HG02970 (cell line): ENCODE data around the gene SLC6A8.

Experiments
- ATAC-seq: cut with Tn5 transposase; IDR thresholded peaks from one replicate; pipeline ENCODE4 v1.9.1; 2021; ENCODE audit warnings: mild to moderate bottlenecking, moderate library complexity, moderate number of reproducible peaks; ENCODE audit not compliant: unreplicated experiment, low FRiP score

Gene SLC6A8

DNA sequence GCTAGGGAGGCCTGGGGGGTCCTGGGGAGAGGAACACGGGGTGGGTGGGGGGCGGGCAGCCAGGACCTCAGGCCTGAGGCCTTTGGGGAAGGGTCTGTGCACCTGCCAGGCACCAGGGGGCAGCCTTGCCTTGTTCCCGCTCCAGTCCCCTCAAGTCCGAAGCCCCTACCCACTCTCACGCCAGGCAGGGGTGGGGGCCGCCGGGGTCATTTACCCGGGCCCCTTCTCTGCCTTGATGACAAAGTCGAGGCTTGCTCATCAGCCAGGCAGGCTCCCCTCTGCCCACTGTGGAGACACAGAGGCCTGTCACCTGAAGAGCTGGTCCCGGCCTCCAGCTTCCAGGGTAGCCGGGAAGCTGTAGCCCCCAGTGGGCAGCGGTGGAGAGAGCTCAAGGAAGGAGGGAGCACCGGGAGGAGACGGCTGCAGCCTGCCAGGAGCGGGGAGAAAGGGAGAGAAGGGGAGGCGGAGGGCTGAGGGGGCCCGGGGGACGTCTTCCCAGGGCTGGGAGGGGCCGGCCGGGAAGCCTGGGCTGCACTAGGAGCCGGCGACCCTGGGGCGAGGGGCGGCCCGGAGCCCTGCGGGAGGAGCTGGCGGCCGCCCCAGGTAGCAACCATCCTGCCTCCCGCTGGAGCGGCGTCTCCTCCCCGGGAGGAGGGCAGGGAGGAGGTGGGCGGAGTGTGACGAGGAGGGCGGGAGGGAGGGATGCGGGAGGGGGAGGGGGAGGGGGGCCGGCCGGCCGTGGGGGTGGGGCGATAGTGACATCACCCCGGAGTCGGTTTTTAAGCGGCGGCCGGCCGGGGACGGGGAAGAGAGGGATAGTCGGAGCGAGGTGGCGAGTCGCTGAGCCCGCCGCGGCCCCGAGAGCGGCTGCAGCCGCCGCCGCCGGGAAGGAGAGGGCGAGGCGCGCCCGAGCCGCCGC lies at the start of gene SLC6A8:
Gene SLC6A8 (plus strand): TSS at position 806 of the 919 bp plus-strand sequence. CDS start 649 bp downstream, outside the sequence.
- ATAC-seq: no peak

GRCh38 chrX:153638041-153638371 lies 49.7 kb upstream of the SLC6A8 start:
- no peak for ATAC-seq

- no peak for ATAC-seq
Observed at GRCh38 chrX:153638436-153639176, 49.1 kb upstream of the SLC6A8 start.

GRCh38 chrX:153639177-153640044 lies 48.3 kb upstream of the SLC6A8 start:
- ATAC-seq: no peak

DNA sequence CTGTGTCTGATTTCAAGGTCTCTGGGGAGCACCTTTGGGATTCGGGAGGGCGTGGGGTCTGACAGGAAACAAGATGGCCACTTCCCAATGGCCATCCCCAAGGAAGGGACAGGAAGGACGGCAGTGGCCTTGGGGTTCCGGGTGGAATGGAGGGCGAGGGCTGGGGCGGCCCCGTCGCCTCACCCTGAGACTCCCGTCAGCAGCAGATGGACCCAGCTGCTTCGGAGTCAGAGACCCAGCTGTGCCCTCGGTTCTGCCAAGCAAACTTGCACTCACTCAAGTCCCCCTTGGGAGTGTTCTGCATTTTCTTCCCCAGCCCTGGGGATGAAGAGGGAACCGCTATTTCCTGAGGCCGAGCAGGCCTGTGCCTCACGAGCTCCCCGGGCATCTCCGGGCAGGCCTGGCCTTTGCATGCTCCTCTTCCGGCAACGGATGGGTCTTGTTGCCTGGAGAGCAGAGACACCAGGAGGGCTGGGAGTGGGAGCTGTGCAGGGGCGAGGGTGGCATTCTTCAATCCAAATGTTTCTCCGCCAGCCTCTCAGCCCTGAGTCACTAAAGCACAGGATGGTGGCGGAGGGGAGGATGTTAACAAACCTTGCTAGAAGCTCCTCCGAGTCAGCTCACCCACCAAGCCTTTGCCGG lies 47.6 kb upstream of the SLC6A8 start:
- ATAC-seq: no peak

DNA sequence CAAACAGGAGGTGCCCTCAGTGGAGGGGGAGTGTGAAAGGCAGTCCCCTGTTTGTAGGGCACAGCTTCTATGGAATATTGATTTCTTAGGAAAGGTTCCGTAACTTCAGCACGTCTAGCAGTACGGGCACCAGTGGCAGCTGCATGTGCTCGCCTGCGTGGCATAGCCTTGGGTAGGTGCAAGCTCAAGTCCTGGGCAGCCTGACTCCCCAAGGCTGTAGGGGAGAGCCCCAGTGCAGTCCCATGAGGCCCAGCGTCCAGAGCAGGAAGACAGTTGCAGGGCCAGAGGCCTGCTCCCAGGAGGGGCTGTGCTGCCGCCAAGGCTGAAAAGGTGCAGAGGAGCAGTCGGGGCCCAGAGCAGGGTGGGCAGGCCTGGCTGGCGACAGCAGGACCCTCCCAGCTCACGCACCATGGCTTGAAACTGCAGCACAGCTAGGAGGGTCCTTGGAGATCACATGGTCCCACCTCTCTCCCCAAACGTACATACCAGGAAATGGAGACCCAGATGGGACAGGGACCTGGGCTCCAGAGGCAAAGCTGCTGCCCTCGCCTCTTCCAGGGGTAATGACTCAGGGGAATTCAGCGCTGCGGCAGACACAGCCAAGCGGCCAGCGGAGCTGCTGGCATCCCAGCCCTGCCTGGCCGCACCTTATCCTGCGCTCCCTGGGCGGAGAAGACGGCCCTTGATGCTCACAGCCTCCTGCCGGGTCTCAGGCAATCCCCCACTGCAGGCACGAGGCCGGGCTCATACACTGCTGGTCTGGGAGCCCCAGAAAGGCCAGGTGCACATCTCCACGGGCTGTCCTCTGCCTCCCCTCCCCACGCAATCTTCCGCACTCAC lies 46.8 kb upstream of the SLC6A8 start:
- ATAC-seq: no peak

GRCh38 chrX:153641627-153642026 lies 46.1 kb upstream of the SLC6A8 start:
- ATAC-seq: no peak

DNA sequence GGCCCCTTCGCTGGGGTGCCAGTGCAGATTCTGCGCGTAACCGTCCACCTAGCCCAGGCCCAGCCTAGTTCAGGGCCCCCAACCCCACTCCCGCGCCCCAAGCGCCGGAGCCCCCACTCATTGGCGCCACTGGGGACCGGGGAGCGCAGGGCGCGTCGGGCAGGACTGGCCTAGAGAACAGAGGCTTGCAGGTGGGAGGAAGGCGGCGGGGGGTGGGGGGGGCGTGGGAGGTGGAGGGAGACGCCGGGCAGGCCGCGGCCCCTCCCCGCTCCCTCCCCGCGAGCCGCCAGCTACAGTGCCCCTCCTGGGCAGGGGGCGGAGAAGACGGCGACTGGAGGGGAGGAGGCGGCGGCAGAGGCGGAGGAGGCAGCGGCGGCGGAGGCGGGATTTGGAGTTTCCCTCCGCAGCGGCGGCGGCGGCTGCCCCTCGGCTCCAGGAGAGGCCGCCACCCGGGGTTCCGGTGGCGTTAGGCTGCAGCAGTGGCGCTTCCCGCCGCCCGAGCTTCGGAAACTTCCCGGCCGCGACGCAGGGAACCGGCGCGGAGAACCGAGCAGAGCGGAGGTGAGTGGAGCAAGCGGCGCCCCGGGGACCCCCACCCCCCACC lies 45.6 kb upstream of the SLC6A8 start:
- ATAC-seq: no peak

GRCh38 chrX:153642655-153643430 lies 44.9 kb upstream of the SLC6A8 start:
- ATAC-seq: no peak

DNA sequence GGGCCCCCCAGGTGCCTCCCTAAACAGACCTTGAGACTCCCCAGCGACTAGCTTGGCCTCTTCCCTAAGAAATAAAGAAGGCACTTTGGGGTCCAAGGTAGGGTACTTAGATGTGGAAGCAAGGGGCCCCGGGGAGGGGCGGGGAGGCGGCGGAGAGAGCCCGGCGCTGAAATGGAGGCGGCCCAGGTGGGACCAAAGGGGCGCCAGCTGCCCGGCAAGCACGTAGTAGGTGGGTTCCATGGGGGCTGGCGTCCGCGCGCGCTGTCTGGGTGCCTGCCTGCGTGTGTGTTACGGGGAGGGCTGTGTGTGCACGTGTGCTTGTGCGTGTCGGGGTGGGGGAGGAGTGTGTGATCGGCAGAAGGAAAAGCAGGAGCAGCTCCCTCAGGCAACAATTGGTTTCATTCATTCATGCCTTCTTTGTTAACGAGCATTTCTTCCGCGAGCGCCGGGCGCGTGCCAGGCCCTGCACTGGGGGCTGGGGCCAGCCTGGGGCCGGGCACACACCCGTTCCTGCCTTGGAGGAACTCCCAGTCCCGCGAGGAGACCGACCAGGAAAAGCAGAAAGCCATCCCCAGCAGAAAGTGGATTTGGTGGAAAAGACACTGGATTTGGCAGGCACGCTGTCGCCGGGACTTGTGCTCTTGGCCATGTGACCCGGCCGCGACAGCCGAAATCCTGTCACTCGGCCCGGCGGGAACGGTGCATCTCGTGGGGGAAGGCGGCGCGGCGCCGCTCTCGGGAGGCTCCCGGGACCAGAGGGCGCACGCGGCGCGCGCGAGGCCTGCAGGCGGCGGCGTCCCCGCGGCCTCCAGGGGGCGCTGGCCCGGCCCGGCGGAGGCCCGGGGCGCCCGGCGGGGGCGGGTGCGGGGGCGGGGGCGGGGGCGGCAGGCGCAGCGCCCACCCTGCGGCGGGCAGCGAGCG lies 44.0 kb upstream of the SLC6A8 start:
- ATAC-seq: no peak

- no peak for ATAC-seq
Observed at GRCh38 chrX:153644356-153645125, 43.2 kb upstream of the SLC6A8 start.

DNA sequence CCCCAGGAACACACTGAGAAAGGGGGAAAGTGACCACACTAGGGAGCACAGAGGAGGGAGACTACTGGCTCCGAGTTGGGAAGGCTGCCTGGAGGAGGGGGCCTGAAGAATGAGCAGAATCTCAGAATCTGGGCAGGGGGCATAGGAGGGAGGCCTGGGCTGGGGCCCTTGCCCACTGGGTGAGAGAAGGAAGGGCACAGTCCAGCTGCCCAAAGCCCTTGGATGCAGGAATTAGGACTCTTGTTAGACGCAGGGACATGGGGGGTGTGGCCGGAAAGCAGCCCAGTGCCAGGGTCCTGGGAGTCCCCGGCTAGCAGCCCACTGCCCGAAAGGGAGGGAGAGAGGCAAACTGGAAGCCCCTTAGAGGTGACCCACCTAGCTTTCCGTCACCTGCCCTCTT lies 42.6 kb upstream of the SLC6A8 start:
- no peak for ATAC-seq

DNA sequence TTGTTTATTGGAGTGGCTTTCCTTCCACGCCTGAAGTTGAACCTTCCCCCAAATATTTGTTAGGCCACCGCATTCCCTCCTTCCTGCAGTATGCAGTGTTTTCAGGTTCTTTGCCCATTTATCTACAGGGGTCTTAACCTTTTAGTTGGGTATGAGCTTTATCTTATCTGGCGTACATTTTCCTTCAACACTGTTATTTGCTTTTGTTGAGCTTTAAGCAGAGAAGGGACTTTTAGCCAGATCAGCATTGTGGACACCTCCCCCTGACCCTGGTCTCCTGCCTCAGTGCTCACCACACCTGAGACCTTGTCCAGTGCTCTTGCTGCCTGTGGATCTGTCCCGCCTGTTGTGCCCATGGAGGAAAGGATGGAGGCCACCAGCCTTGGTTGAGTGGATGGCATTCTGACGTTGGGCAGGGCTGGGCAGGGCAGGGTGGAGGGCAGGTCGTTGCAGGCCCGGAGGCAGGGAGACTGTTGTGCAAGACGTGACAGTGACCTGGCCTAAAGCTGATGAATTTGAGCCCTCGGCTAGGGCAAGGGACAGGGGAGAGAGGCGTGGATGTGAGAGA lies 41.7 kb upstream of the SLC6A8 start:
- no peak for ATAC-seq

GRCh38 chrX:153646620-153647373 lies 40.9 kb upstream of the SLC6A8 start, which contains the start of gene DUSP9:
Gene DUSP9, plus strand, starts transcription at chrX:153647203. Its CDS starts 751 bp downstream, at chrX:153647954.
- ATAC-seq: no peak
